Measurements from ENCODE around the gene AGMO. TPM values are rescaled to one million over a fixed set of nuclear protein-coding genes. Genes with fewer than 3 reads are reported as not detected.

AGMO gene
- total and polyA plus RNA-seq, 2 donors from 2014 or later, result 1.4 to 4.5 TPM

DNA sequence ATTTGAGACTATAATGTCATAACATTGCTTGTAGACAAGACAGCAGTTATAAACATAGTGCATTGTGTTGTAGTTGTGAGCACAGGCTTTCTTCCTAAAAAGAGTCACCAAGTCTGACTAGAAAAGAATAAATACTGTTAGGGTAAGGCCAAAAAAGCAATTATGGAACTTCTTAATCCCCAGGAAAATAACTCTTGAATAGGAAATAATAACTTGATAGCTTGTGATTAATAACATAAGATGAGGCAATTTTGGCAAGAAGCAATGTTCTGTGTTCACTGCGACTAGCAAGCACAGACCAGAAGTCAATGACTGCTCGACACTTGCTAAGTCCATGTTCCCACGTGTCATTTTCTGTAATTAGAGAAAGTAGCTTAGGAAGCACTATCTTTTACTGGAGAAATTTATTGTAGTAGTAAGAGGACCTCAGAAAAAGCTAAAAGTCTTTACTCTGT, 97.1 kb downstream of the AGMO start:
- intact Hi-C loops (cut with DNase I), result no loop called here
- no peak overlapping the region for H3K27ac ChIP-seq (ENCODE audit: low read depth in 2 of 2, low read length in 2 of 2)
- H3K36me3 ChIP-seq (ENCODE audit: control insufficient read depth in 2 of 3, insufficient read depth in 3 of 3, low read length in 3 of 3), result no peaks in the 10 kb centered on the region
- H3K9me3 ChIP-seq (ENCODE audit: control insufficient read depth in 2 of 3, insufficient read depth in 1 of 3, low read length in 3 of 3), result no peaks in the 10 kb centered on the region
- H3K4me1 ChIP-seq (ENCODE audit: control insufficient read depth in 2 of 3, insufficient read depth in 2 of 3, low read depth in 1 of 3, low read length in 3 of 3), result no peaks in the 10 kb centered on the region
- no peak overlapping the region for H3K9ac ChIP-seq (ENCODE audit: low read length in 3 of 3)
- no peak for FAIRE-seq
- H3K27me3 ChIP-seq (ENCODE audit: control insufficient read depth, insufficient read depth, low read length), result no peaks in the 10 kb centered on the region
- DNase-seq, result no peak
- no peak overlapping the region for H3K4me3 ChIP-seq (ENCODE audit: low read length in 3 of 3)
- no peak for TF ChIP-seq CTCF (IDR thresholded peaks at IDR 0.05; ENCODE audit: borderline replicate concordance, extremely low read depth, insufficient read depth)

DNA sequence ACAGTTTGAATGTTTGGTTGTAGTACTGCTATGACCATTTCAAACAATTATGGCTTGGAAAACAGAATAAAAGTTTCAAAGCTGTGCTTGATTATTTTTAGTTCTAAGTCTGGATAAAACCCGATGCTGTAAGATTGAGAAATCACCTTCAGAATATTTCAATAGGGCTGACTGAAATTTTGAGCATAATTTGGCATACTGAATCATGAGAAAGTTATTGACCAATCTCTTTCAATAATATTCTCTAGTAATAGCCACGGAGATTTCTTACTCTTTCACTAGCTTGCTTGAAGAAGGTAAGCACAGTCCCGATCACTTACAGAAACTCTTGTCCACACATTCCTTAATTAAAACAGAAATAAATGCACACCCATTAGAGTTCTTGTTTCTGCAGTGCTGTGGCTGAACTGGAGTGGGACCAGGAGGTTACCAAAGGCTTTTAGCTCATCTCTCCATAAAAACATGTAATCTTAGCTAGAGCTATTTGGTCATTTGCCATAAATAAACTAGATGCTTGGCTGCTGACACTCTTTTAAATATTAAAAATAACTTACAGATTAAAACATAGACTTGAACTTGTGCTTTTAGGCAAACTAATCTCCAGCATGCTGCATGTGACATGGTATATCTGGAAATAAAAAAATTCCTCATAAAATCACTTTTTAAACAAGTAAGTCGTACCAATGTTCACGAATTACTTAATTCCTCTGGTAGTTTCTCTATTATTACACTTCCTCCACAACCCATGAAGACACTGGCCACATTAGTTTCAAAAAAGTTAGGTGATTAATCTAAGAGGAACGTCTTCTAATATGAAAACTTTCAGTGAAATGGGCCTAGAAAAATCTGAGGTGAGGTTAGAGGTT, 97.8 kb downstream of the AGMO start:
- Histone ChIP-seq H3K4me1 (ENCODE audit: control insufficient read depth in 2 of 3, insufficient read depth in 2 of 3, low read depth in 1 of 3, low read length in 3 of 3) (no peaks in the 10 kb centered on the region), H3K9ac (ENCODE audit: low read length in 3 of 3) (no peak overlapping the region), H3K9me3 (ENCODE audit: control insufficient read depth in 2 of 3, insufficient read depth in 1 of 3, low read length in 3 of 3) (no peaks in the 10 kb centered on the region), H3K36me3 (ENCODE audit: control insufficient read depth in 2 of 3, insufficient read depth in 3 of 3, low read length in 3 of 3) (no peaks in the 10 kb centered on the region), H3K27me3 (ENCODE audit: control insufficient read depth, insufficient read depth, low read length) (no peaks in the 10 kb centered on the region), H3K4me3 (ENCODE audit: low read length in 3 of 3) (no peak overlapping the region), H3K27ac (ENCODE audit: low read depth in 2 of 2, low read length in 2 of 2) (no peak overlapping the region)
- DNase-seq (no peak), FAIRE-seq (no peak)
- no peak for TF ChIP-seq CTCF (IDR thresholded peaks at IDR 0.05; ENCODE audit: borderline replicate concordance, extremely low read depth, insufficient read depth)
- intact Hi-C loops (cut with DNase I), result no loop called here

DNA sequence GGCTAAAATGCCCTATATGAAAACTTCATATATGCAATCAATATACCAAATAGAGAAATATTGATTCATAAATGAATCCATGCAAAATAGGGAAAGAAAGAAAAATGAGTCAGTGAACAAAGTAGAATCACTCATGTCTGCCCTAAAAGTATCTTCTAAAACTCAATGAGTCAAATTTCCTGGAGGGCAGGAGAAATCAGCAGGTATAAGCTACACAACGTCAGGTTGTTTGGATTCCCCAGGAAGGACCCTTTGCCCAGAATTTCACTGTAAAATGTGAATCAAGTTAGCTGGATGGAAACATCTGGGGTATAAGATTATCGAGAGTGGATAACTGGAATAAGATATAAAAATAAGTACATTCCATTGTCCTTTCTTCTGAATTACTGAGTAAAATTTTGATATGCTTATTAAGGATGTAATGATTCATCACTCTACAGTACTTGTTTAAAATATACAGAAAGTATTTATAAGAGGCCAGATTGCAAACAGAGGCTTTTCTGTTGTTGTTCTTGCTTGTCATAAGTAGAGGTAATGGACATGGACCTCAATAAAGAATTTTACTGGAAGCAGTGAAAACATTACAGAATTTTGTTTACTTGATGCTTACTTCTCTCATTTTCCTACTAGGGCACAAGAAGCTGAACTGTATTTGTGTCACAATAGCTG, 99.0 kb downstream of the AGMO start:
- no peaks in the 10 kb centered on the region for H3K9me3 ChIP-seq (ENCODE audit: control insufficient read depth in 2 of 3, insufficient read depth in 1 of 3, low read length in 3 of 3)
- DNase-seq (no peak), FAIRE-seq (no peak)
- H3K27ac ChIP-seq (ENCODE audit: low read depth in 2 of 2, low read length in 2 of 2), result no peak overlapping the region
- H3K9ac ChIP-seq (ENCODE audit: low read length in 3 of 3), result no peak overlapping the region
- intact Hi-C loops (cut with DNase I), result no loop called here
- no peak for TF ChIP-seq CTCF (IDR thresholded peaks at IDR 0.05; ENCODE audit: borderline replicate concordance, extremely low read depth, insufficient read depth)
- H3K4me3 ChIP-seq (ENCODE audit: low read length in 3 of 3), result no peak overlapping the region
- no peaks in the 10 kb centered on the region for H3K4me1 ChIP-seq (ENCODE audit: control insufficient read depth in 2 of 3, insufficient read depth in 2 of 3, low read depth in 1 of 3, low read length in 3 of 3)
- H3K27me3 ChIP-seq (ENCODE audit: control insufficient read depth, insufficient read depth, low read length), result no peaks in the 10 kb centered on the region
- H3K36me3 ChIP-seq (ENCODE audit: control insufficient read depth in 2 of 3, insufficient read depth in 3 of 3, low read length in 3 of 3), result no peaks in the 10 kb centered on the region

Measured in kidney (tissue), 14 donors.